SU-DHL-6 (cell line): ENCODE results near the gene STXBP5.
"Not testable (repeated sequence)": the region's sequence is repeated elsewhere in the genome, so short reads cannot be mapped to it uniquely, and the experiment has no call there.

ENCODE experiments used
- H2AFZ ChIP-seq: fragments of 200-600 bp; sonication (generic); 2 replicates; pipeline ENCODE4 v1.6.1; 2014; ENCODE audit warnings: low read depth, mild to moderate bottlenecking, moderate library complexity, mixed read lengths, antibody characterized with exemption, low read length; ENCODE audit not compliant: severe bottlenecking
- H3F3A ChIP-seq: fragments of 200-600 bp; shearing (Covaris generic); 2 replicates; pipeline ENCODE4 v1.6.0; 2016; ENCODE audit warnings: antibody characterized with exemption, mild to moderate bottlenecking; ENCODE audit not compliant: insufficient read depth
- H3K27ac ChIP-seq: fragments of 200-600 bp; sonication (generic); 2 replicates; pipeline ENCODE4 v1.5.1; 2016; ENCODE audit warnings: low read depth, mild to moderate bottlenecking, low read length, moderate library complexity, mixed read lengths
- H3K27me3 ChIP-seq: fragments of 200-600 bp; sonication (generic), shearing (Covaris generic); 2 replicates; pipeline ENCODE4 v1.6.0; 2014; ENCODE audit warnings: mild to moderate bottlenecking, low read length
- H3K36me3 ChIP-seq: fragments of 200-600 bp; sonication (generic); 2 replicates; pipeline ENCODE4 v1.6.1; 2014; ENCODE audit warnings: mild to moderate bottlenecking, low read length, mixed read lengths
- H3K4me2 ChIP-seq: fragments of 300-600, 200-600 bp; shearing (Covaris generic), sonication (generic); 2 replicates; pipeline ENCODE4 v1.6.0; 2014; ENCODE audit warnings: low read length, low read depth, mild to moderate bottlenecking; ENCODE audit not compliant: poor library complexity, severe bottlenecking
- H3K4me3 ChIP-seq: fragments of 200-600 bp; sonication (generic); 2 replicates; pipeline ENCODE4 v1.5.1; 2014; ENCODE audit warnings: antibody characterized with exemption, low read length, mild to moderate bottlenecking, mixed read lengths; ENCODE audit not compliant: insufficient read depth, poor library complexity, severe bottlenecking
- H3K79me2 ChIP-seq: fragments of 200-600 bp; sonication (generic); 2 replicates; pipeline ENCODE4 v1.6.1; 2014; ENCODE audit warnings: mild to moderate bottlenecking, low read length, moderate library complexity; ENCODE audit not compliant: insufficient read depth
- H3K9ac ChIP-seq: fragments of 200-600 bp; sonication (generic); 2 replicates; pipeline ENCODE4 v1.7.0; 2014; ENCODE audit warnings: mild to moderate bottlenecking, low read length
- H3K9me2 ChIP-seq: fragments of 200-600 bp; sonication (generic); replicated peaks from 2 replicates; pipeline ENCODE4 v1.6.1; 2014; ENCODE audit warnings: low read length; ENCODE audit not compliant: insufficient read depth
- H3K9me3 ChIP-seq: fragments of 200-600 bp; sonication (generic); 2 replicates; pipeline ENCODE4 v1.6.1; 2014; ENCODE audit warnings: low read length, mixed read lengths; ENCODE audit not compliant: insufficient read depth
- H4K20me1 ChIP-seq: fragments of 200-600 bp; sonication (generic); 2 replicates; pipeline ENCODE4 v1.6.1; 2014; ENCODE audit warnings: low read depth, mild to moderate bottlenecking, antibody characterized with exemption, low read length, moderate library complexity, mixed read lengths
- CTCF ChIP-seq: fragments of 200-600 bp; sonication (generic); IDR thresholded peaks from one replicate; pipeline ENCODE4 v1.5.1; 2017; ENCODE audit warnings: antibody characterized with exemption, mild to moderate bottlenecking, low read length, moderate library complexity; ENCODE audit not compliant: insufficient read depth, poor library complexity, severe bottlenecking
- EZH2phosphoT487 ChIP-seq: fragments of 200-600 bp; sonication (generic), shearing (Covaris generic); conservative IDR thresholded peaks from 2 replicates; pipeline ENCODE4 v1.6.1; 2018; ENCODE audit warnings: mild to moderate bottlenecking, antibody characterized with exemption, low read length, moderate library complexity, mixed read lengths

The STXBP5 gene

GRCh38 chr6:147246853-147247635 is 42.8 kb downstream of the STXBP5 start:
- Histone ChIP-seq H3K36me3 (0 out of 2 replicates have a peak, but pooled peaks cover 5% of the 10 kb centered on the region), H3F3A (no peaks in the 10 kb centered on the region), H3K79me2 (no peaks in the 10 kb centered on the region), H3K27ac (no peak overlapping the region), H3K4me3 (no peak overlapping the region), H3K9ac (no peak overlapping the region), H3K9me2 (no peaks in the 10 kb centered on the region), H4K20me1 (no peaks in the 10 kb centered on the region), H3K9me3 (no peaks in the 10 kb centered on the region), H3K4me2 (no peak overlapping the region), H3K27me3 (no peaks in the 10 kb centered on the region), H2AFZ (no peak overlapping the region)
- no peak for TF ChIP-seq CTCF
- no peak for TF ChIP-seq EZH2phosphoT487

DNA sequence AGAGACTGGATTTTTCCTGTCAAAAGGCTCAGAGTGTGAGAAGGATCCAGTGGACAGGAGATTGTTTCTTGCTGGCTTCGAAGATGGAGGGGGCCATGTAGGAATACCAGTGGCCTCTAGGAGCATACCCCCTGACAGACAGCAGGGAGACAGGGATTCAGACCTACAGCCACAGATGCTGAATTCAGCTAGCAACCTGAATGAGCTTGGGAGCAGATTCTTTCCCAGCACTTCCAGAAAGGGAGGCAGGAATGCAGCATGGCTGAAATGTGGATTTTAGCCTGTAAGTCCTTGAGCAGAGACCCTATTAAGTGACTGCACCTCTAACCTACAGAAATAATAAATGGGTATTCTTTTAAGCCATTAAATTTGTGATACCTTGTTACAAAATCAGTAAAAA is 44.6 kb downstream of the STXBP5 start:
- Histone ChIP-seq H4K20me1 (no peaks in the 10 kb centered on the region), H3K79me2 (no peaks in the 10 kb centered on the region), H2AFZ (no peak overlapping the region), H3K27ac (no peak overlapping the region), H3K9me3 (no peaks in the 10 kb centered on the region), H3K36me3 (0 out of 2 replicates have a peak, but pooled peaks cover 3% of the 10 kb centered on the region), H3K9me2 (no peaks in the 10 kb centered on the region), H3K4me2 (no peak overlapping the region), H3F3A (no peaks in the 10 kb centered on the region), H3K4me3 (no peak overlapping the region), H3K27me3 (no peaks in the 10 kb centered on the region), H3K9ac (no peak overlapping the region)
- no peak for TF ChIP-seq EZH2phosphoT487
- TF ChIP-seq CTCF: no peak

DNA sequence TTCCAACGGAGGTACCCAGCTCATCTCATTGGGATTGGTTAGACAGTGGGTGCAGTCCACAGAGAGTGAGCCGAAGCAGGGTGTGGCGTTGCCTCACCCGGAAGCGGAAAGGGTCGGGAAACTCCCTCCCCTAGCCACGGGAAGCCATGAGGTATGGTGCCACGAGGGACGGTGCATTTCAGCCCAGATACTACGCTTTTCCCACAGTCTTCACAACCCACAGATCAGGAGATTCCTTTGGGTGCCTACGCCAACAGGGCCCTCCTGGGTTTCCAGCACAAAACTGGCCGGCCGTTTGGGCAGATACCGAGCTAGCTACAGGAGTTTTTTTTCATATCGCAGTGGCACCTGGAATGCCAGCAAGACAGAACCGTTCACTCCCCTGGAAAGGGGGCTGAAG is 46.9 kb downstream of the STXBP5 start:
- no peaks in the 10 kb centered on the region for H3F3A ChIP-seq
- H3K9ac ChIP-seq: no peak overlapping the region
- no peaks in the 10 kb centered on the region for H3K9me2 ChIP-seq
- no peaks in the 10 kb centered on the region for H3K27me3 ChIP-seq
- H3K79me2 ChIP-seq: no peaks in the 10 kb centered on the region
- H3K36me3 ChIP-seq: 0 out of 2 replicates have a peak, but pooled peaks cover 3% of the 10 kb centered on the region
- no peak overlapping the region for H3K4me3 ChIP-seq
- TF ChIP-seq CTCF: no peak
- no peak for TF ChIP-seq EZH2phosphoT487
- no peaks in the 10 kb centered on the region for H3K9me3 ChIP-seq
- no peak overlapping the region for H2AFZ ChIP-seq
- no peak overlapping the region for H3K27ac ChIP-seq
- H4K20me1 ChIP-seq: no peaks in the 10 kb centered on the region
- H3K4me2 ChIP-seq: no peak overlapping the region

DNA sequence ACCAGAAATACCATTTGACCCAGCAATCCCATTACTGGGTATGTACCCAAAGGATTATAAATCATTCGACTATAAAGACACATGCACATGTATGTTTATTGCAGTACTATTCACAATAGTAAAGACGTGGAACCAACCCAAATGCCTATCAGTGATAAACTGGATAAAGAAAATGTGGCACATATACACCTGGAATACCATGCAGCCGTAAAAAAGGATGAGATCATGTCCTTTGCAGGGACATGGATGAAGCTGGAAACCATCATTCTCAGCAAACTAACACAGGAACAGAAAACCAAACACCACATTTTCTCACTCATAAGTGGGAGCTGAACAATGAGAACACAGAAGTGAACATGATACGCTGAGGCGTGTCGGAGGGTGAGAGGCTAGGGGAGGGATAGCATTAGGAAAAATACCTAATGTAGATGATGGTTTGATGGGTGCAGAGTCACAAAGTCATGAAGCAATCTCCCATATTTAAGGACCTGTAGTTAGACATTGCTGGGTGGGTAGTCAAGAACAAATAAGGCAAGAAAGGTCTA is 50.8 kb downstream of the STXBP5 start:
- not testable (repeated sequence) for H3K27me3 ChIP-seq

More for the DNA sequence above, 50.8 kb downstream of the STXBP5 start:
- H3K4me2 ChIP-seq, H3K9me3 ChIP-seq, H3K79me2 ChIP-seq, H3K27ac ChIP-seq, H2AFZ ChIP-seq, H3K9ac ChIP-seq, H3K9me2 ChIP-seq, H3K4me3 ChIP-seq, H4K20me1 ChIP-seq, H3K36me3 ChIP-seq, H3F3A ChIP-seq: not testable (repeated sequence)
